ENCODE data around the gene SCN1B. TPM values are rescaled to one million over a fixed set of nuclear protein-coding genes. Genes with fewer than 3 reads are reported as not detected.

The SCN1B gene
- total RNA-seq, 4 donors from 2014 or later: 0.60 to 14.2 (median 3.2) TPM

DNA sequence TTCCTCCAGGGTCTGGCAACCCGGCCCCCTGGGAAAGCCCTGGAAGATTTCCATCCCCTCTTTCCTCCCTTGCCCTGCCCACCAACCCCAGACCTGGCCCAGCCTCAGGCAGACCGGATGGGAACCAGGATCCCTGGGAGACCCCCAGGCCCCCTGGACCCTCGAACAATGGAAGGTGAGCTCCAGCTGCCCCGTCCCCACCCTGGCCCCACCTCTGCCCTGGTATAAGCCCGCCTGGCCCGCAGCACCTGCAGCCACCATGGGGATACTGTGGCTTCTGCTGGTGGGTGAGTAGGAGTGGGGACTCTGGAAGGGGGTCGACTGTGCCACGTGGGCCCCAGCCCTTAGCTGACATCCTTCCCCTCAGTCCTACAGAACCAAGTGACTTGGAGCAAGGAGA is 43.7 kb downstream of the SCN1B start:
- Histone ChIP-seq H3K4me3 (no peak overlapping the region), H3K4me1 (no peaks in the 10 kb centered on the region), H3K27me3 (peaks cover under 1% of the 10 kb centered on the region), H3K27ac (no peak overlapping the region), H3K9me3 (peaks cover 7 to 8% of the 10 kb centered on the region in 2 donors), H3K36me3 (no peaks in the 10 kb centered on the region)
- intact Hi-C loops (cut with DNase I; ENCODE audit: low total_unique reads) (no loop called here), in situ Hi-C loops (cut with MboI; ENCODE audit: low pct_ligation_motif_present in 1 of 4, low pct_unique_long_range_greater_than_20kb in 1 of 4, low sequenced_read_pairs in 3 of 4) (no loop called here)
- DNase-seq: no peak
- TF ChIP-seq, protein P1, sequence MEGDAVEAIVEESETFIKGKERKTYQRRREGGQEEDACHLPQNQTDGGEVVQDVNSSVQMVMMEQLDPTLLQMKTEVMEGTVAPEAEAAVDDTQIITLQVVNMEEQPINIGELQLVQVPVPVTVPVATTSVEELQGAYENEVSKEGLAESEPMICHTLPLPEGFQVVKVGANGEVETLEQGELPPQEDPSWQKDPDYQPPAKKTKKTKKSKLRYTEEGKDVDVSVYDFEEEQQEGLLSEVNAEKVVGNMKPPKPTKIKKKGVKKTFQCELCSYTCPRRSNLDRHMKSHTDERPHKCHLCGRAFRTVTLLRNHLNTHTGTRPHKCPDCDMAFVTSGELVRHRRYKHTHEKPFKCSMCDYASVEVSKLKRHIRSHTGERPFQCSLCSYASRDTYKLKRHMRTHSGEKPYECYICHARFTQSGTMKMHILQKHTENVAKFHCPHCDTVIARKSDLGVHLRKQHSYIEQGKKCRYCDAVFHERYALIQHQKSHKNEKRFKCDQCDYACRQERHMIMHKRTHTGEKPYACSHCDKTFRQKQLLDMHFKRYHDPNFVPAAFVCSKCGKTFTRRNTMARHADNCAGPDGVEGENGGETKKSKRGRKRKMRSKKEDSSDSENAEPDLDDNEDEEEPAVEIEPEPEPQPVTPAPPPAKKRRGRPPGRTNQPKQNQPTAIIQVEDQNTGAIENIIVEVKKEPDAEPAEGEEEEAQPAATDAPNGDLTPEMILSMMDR (IDR thresholded peaks at IDR 0.05): no peak
- no peak for TF ChIP-seq EP300 (IDR thresholded peaks at IDR 0.05; ENCODE audit: low read depth)
- no peak for TF ChIP-seq POLR2A (IDR thresholded peaks at IDR 0.05)
- TF ChIP-seq POLR2AphosphoS5 (IDR thresholded peaks at IDR 0.05): no peak
- WGBS, 2 donors (ENCODE audit: low coverage in 1 of 2): 84% methylated on average over 8 of the region's 8 CpGs; no CpG with 5 or more reads in 1 of the 2 donors

DNA sequence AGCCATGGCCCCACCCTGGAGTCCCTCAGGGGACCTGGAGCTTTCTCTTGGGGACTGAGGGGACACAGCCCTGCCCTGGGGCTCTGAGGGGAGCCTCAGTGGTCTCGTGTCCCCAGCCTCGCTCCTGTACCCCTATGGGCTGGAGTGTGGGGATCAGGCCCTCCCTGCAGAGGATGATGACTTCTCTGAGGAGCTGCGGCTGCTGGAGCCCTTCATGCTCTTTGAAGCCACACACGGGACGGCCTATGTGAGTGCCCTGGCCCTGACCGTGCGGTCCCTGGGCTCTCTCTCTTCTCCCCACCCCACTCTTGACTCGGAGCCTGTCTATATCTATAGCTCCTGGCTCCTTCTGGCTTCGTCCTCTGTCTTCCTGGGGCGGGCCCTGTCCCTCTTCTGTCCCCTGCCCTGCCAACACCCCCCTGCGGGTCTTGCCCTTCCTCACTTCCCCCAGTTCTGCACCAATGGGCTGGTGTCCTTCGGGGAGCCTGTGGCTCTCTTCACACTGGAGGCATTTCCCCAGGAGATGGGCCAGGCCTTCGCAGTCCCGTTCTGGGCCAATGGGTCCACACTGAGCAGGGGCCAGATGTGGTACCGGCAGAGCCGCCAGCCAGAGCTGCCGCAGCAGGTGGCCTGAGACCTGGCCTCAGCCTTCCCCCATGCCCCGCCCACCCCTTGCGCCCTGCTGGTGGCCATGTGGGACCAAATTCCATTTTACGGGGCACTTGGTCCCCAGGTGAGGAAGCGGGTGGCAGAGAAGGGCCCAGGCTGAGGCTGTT is 44.3 kb downstream of the SCN1B start:
- intact Hi-C loops (cut with DNase I; ENCODE audit: low total_unique reads): no loop called here
- peaks cover 7 to 8% of the 10 kb centered on the region in 2 donors for H3K9me3 ChIP-seq
- no peak overlapping the region for H3K4me3 ChIP-seq
- H3K4me1 ChIP-seq: no peaks in the 10 kb centered on the region
- no peak for DNase-seq
- no peak overlapping the region for H3K27ac ChIP-seq
- no peaks in the 10 kb centered on the region for H3K27me3 ChIP-seq
- H3K36me3 ChIP-seq: no peaks in the 10 kb centered on the region
- in situ Hi-C loops (cut with MboI; ENCODE audit: low pct_ligation_motif_present in 1 of 4, low pct_unique_long_range_greater_than_20kb in 1 of 4, low sequenced_read_pairs in 3 of 4): no loop called here
- 86 to 93% methylated on average over 1 to 21 of the region's 21 CpGs for WGBS, 2 donors (ENCODE audit: low coverage in 1 of 2)
- TF ChIP-seq EP300 (IDR thresholded peaks at IDR 0.05; ENCODE audit: low read depth): no peak
- TF ChIP-seq POLR2A (IDR thresholded peaks at IDR 0.05): no peak
- TF ChIP-seq, protein P1 (IDR thresholded peaks at IDR 0.05): no peak
- no peak for TF ChIP-seq POLR2AphosphoS5 (IDR thresholded peaks at IDR 0.05)

DNA sequence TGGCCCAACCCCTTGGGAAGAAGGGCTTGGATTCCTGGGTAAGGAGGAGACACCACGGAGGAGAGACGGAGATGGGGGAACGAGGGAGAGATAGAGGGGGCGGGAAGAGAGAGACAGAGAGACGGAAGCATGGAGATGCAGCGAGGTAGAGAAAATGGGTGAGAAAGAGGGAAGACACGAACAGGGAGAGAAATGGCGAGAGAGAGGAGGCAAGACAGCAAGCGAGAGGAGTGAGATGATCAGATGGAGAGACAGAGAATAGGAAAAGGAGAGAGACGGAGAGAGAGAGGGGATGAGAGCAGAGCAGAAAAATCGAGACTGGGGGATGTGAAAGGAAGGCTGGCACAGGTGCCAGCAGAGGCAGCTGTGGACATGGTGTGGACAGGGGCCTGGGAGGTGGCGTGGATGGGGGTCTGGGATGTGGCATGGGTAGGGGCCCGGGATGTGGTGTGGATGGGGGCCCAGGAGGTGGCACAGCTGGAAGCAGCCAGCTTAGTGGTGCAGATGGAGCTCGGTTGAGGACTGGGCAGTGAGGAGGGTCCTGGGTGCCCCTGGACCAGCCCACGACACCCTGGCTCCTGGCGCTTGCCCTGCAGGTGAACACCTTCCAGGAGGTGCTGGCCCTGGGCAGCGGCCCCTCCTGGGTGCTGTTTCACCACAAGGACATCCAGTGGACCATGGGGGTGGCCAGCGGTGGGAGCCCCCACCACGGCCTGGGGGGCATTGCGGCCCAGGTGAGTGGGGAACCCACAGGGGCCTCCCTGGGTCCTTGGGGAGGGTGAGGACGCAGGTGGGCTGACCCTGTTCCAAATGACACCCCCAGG is 45.1 kb downstream of the SCN1B start:
- in situ Hi-C loops (cut with MboI; ENCODE audit: low pct_ligation_motif_present in 1 of 4, low pct_unique_long_range_greater_than_20kb in 1 of 4, low sequenced_read_pairs in 3 of 4) (no loop called here), intact Hi-C loops (cut with DNase I; ENCODE audit: low total_unique reads) (no loop called here)
- H3K9me3 ChIP-seq: peaks cover 3 to 4% of the 10 kb centered on the region in 2 donors
- no peaks in the 10 kb centered on the region for H3K4me1 ChIP-seq
- no peak overlapping the region for H3K4me3 ChIP-seq
- WGBS, 2 donors (ENCODE audit: low coverage in 1 of 2): 83 to 88% methylated on average over 11 to 20 of the region's 21 CpGs
- H3K27ac ChIP-seq: no peak overlapping the region
- no peak for TF ChIP-seq EP300 (IDR thresholded peaks at IDR 0.05; ENCODE audit: low read depth)
- TF ChIP-seq, protein P1 (IDR thresholded peaks at IDR 0.05): no peak
- no peak for TF ChIP-seq POLR2AphosphoS5 (IDR thresholded peaks at IDR 0.05)
- no peak for TF ChIP-seq POLR2A (IDR thresholded peaks at IDR 0.05)
- no peaks in the 10 kb centered on the region for H3K36me3 ChIP-seq
- H3K27me3 ChIP-seq: no peaks in the 10 kb centered on the region
- no peak for DNase-seq

DNA sequence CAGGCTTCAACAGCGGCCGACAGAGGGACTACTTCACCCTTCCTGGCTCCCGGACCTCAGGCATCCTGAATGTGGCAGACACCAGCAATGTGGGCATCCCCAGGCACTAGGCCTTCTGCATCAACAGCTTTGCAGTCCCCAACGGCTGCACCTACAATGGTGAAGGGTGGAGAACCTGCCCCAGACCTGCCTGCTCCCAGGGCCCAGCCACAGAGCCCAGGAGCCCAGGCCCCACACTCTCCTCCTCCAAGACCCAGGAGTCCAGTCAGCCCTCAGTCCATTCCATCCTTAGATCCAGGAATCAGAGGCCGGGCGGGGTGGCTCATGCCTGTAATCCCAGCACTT is 45.7 kb downstream of the SCN1B start:
- 96% methylated on average over 6 of the region's 6 CpGs; no CpG with 5 or more reads in 1 of the 2 donors for WGBS, 2 donors (ENCODE audit: low coverage in 1 of 2)
- in situ Hi-C loops (cut with MboI; ENCODE audit: low pct_ligation_motif_present in 1 of 4, low pct_unique_long_range_greater_than_20kb in 1 of 4, low sequenced_read_pairs in 3 of 4): no loop called here

More for the DNA sequence above, 45.7 kb downstream of the SCN1B start:
- no peaks in the 10 kb centered on the region for H3K27me3 ChIP-seq
- no peak for DNase-seq
- intact Hi-C loops (cut with DNase I; ENCODE audit: low total_unique reads): no loop called here
- no peak overlapping the region for H3K27ac ChIP-seq
- no peaks in the 10 kb centered on the region for H3K9me3 ChIP-seq
- no peak overlapping the region for H3K4me3 ChIP-seq
- H3K4me1 ChIP-seq: no peaks in the 10 kb centered on the region
- TF ChIP-seq EP300 (IDR thresholded peaks at IDR 0.05; ENCODE audit: low read depth) (no peak), POLR2AphosphoS5 (IDR thresholded peaks at IDR 0.05) (no peak), POLR2A (IDR thresholded peaks at IDR 0.05) (no peak)
- TF ChIP-seq, protein P1 (IDR thresholded peaks at IDR 0.05): no peak
- no peaks in the 10 kb centered on the region for H3K36me3 ChIP-seq

All from transverse colon (tissue), 4 donors.